Activated effector memory CD4-positive, alpha-beta T cell treated with Interleukin-2 at 50 U/mL for 16 hours (primary cell): Measurements from ENCODE around the gene ZNF750.
A peak's percentile ranks its signal among the peaks of the same experiment; 100 is the strongest.
"Not testable (repeated sequence)": the region's sequence is repeated elsewhere in the genome, so short reads cannot be mapped to it uniquely, and the experiment has no call there.

Source experiments
- DNase-seq: peaks from one replicate; pipeline ENCODE4 v3.0.0-alpha.2; 2020

ZNF750 gene

GRCh38 chr17:82790391-82790790, 49.4 kb downstream of the ZNF750 start:
- DNase-seq, result no peak

GRCh38 chr17:82789806-82790205, 50.0 kb downstream of the ZNF750 start:
- no peak for DNase-seq

GRCh38 chr17:82789051-82789592, 50.7 kb downstream of the ZNF750 start:
- DNase-seq, result no peak

- DNase-seq, result no peak
These were observed 51.4 kb downstream of the ZNF750 start for GRCh38 chr17:82788206-82789001.

- no peak for DNase-seq
These were observed 52.6 kb downstream of the ZNF750 start for GRCh38 chr17:82787081-82787848.

- DNase-seq, result no peak
These were observed 53.4 kb downstream of the ZNF750 start for GRCh38 chr17:82786427-82786826.

GRCh38 chr17:82785581-82785980, 54.2 kb downstream of the ZNF750 start:
- DNase-seq, result not testable (repeated sequence)

GRCh38 chr17:82783498-82783897, 56.3 kb downstream of the ZNF750 start:
- DNase-seq, result no peak

GRCh38 chr17:82782657-82783207, 57.1 kb downstream of the ZNF750 start:
- DNase-seq, result no peak

- DNase-seq, result peak; percentile 75
These were observed 57.9 kb downstream of the ZNF750 start for GRCh38 chr17:82781894-82782274.

GRCh38 chr17:82780971-82781893, 58.6 kb downstream of the ZNF750 start:
- no peak for DNase-seq

- DNase-seq, result no peak
These were observed 59.6 kb downstream of the ZNF750 start for GRCh38 chr17:82780195-82780594.

- DNase-seq, result no peak
These were observed 60.3 kb downstream of the ZNF750 start for GRCh38 chr17:82779541-82779940.
